22Rv1 (cell line): Measurements from ENCODE around the gene CACNA1C.

ENCODE experiments used
- ZFX ChIP-seq: fragments of 450-650 bp; IDR thresholded peaks from 2 replicates; pipeline ENCODE4 v1.6.1; 2017; ENCODE audit warnings: antibody characterized with exemption, borderline replicate concordance
- TF ChIP-seq, protein P1 (sequence below): fragments of 450-650 bp; IDR thresholded peaks from 2 replicates; pipeline ENCODE4 v1.5.1; 2017; ENCODE audit warnings: mild to moderate bottlenecking

DNA sequence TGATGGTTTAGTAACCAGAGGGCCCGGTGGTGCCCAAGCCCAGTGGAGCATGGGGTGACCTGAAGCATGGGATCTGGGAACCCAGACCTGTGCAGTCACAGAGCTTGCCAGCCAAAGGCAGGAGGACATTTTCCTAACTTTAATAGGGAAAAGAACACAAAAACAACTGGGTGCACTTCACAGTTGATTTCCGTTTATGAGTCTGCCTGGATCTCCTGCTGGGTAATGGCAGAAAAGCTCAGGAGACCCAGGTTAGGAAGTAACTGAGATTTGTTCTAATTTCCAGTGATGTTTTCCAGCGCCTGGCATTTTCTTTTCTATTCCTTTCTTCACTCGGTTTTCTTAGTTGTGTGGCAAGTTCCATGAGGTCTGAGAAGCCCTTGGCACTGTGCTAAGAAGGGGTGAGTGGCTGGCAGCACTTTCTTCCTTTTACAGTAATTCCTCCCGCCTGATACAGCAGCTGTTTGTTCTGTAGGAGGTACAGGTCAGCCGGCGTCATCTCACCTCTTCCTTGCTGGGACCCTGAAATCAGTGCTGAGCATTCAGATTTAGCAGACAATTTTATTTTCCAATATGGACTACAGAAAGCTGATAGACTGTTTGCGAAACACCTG lies 5.1 kb downstream of the CACNA1C start:
- TF ChIP-seq, protein P1, sequence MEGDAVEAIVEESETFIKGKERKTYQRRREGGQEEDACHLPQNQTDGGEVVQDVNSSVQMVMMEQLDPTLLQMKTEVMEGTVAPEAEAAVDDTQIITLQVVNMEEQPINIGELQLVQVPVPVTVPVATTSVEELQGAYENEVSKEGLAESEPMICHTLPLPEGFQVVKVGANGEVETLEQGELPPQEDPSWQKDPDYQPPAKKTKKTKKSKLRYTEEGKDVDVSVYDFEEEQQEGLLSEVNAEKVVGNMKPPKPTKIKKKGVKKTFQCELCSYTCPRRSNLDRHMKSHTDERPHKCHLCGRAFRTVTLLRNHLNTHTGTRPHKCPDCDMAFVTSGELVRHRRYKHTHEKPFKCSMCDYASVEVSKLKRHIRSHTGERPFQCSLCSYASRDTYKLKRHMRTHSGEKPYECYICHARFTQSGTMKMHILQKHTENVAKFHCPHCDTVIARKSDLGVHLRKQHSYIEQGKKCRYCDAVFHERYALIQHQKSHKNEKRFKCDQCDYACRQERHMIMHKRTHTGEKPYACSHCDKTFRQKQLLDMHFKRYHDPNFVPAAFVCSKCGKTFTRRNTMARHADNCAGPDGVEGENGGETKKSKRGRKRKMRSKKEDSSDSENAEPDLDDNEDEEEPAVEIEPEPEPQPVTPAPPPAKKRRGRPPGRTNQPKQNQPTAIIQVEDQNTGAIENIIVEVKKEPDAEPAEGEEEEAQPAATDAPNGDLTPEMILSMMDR: no peak
- no peak for TF ChIP-seq ZFX
